B cell (primary cell): ENCODE results near the gene WFDC10B. TPM values are rescaled to one million over a fixed set of nuclear protein-coding genes. Genes with fewer than 3 reads are reported as not detected.
"Not testable (repeated sequence)": the region's sequence is repeated elsewhere in the genome, so short reads cannot be mapped to it uniquely, and the experiment has no call there.

Experiments used
- ATAC-seq: fragments of 200-7000 bp; cut with Tn5 transposase; one replicate; pipeline ENCODE4 v1.10.0; 2021; ENCODE audit warnings: low read depth, mild to moderate bottlenecking, moderate number of reproducible peaks, moderate library complexity
- CTCF ChIA-PET: fragments of 350-600 bp; sonication (Branson Sonifier 250); formaldehyde crosslinking; loops from one replicate; lab custom pipeline; 2021; ENCODE audit warnings: antibody characterized with exemption, inconsistent platforms; lab: Charles Lee
- POLR2A ChIA-PET: fragments of 350-600 bp; sonication (Branson Sonifier 250); formaldehyde crosslinking; loops from one replicate; lab custom pipeline; 2021; ENCODE audit warnings: antibody characterized with exemption; lab: Charles Lee
- DNase-seq: peaks from one replicate; pipeline ENCODE4 v3.0.0; 2013
- H2AFZ ChIP-seq: 2 replicates; pipeline ENCODE4 v1.6.1; 2012; ENCODE audit warnings: mild to moderate bottlenecking, low read depth, low read length; ENCODE audit not compliant: insufficient read depth, poor library complexity, severe bottlenecking
- H3K27ac ChIP-seq, 2 donors: 1 replicate in 1 of 2; 2 replicates in 1 of 2; pipeline ENCODE4 v1.5.1; 2012 to 2013; ENCODE audit warnings: low read length in 2 of 2, mild to moderate bottlenecking in 2 of 2, moderate library complexity in 1 of 2
- H3K27me3 ChIP-seq, 4 experiments: fragments of 200-600 bp in 1 of 4; sonication (generic) in 1 of 4; replicated peaks in 1 of 4; 1 replicate in 2 of 4; 2 replicates in 2 of 4; pipeline versions ENCODE4 v1.6.1 to v1.7.0; 2013 to 2016; ENCODE audit warnings: low read length in 3 of 4, mild to moderate bottlenecking in 2 of 4, mixed read lengths in 1 of 4, moderate library complexity in 1 of 4; ENCODE audit not compliant: insufficient read depth in 4 of 4, control insufficient read depth in 3 of 4; ENCODE audit errors: control extremely low read depth in 1 of 4
- H3K36me3 ChIP-seq, 2 experiments: replicated peaks in 1 of 2; 1 replicate in 1 of 2; 2 replicates in 1 of 2; pipeline versions ENCODE4 v1.6.1 to v1.7.1; 2013; ENCODE audit warnings: low read length in 1 of 2; ENCODE audit not compliant: insufficient read depth in 2 of 2, control insufficient read depth in 1 of 2; ENCODE audit errors: control extremely low read depth in 1 of 2, extremely low read depth in 1 of 2
- H3K4me1 ChIP-seq, 2 donors: fragments of 200-600 bp in 1 of 2; sonication (generic) in 1 of 2; 1 replicate in 1 of 2; 2 replicates in 1 of 2; pipeline versions ENCODE4 v1.5.1 to v1.6.1; 2013 to 2017; ENCODE audit warnings: low read length in 2 of 2; ENCODE audit not compliant: control insufficient read depth in 2 of 2, insufficient read depth in 2 of 2
- H3K4me2 ChIP-seq: replicated peaks from 2 replicates; pipeline ENCODE3; 2012; ENCODE audit warnings: mild to moderate bottlenecking, low read depth, low read length; ENCODE audit not compliant: poor library complexity, severe bottlenecking
- H3K4me3 ChIP-seq, 5 experiments: fragments of 200-600 bp in 1 of 5; sonication (generic) in 1 of 5; 1 replicate in 3 of 5; 2 replicates in 2 of 5; pipeline versions ENCODE4 v1.5.1 to v1.7.0; 2011 to 2016; ENCODE audit warnings: low read length in 4 of 5, mild to moderate bottlenecking in 4 of 5, low read depth in 2 of 5, control low read depth in 1 of 5, moderate library complexity in 1 of 5; ENCODE audit not compliant: insufficient read depth in 1 of 5; ENCODE audit errors: control extremely low read depth in 1 of 5, extremely low read depth in 1 of 5
- H3K79me2 ChIP-seq: fragments of 200-600 bp; sonication (generic); one replicate; pipeline ENCODE4 v1.6.0; 2016; ENCODE audit warnings: low read length; ENCODE audit not compliant: control insufficient read depth, insufficient read depth
- H3K9ac ChIP-seq: fragments of 200-600 bp; sonication (generic); 2 replicates; pipeline ENCODE4 v1.6.1; 2017; ENCODE audit warnings: mild to moderate bottlenecking, low read length, moderate library complexity
- H3K9me3 ChIP-seq, 3 donors: one replicate each; pipeline versions ENCODE4 v1.6.1 to v1.7.1; 2013; ENCODE audit warnings: low read length in 2 of 3; ENCODE audit not compliant: control insufficient read depth in 2 of 3, insufficient read depth in 1 of 3; ENCODE audit errors: control extremely low read depth in 1 of 3
- H4K20me1 ChIP-seq: 2 replicates; pipeline ENCODE4 v1.6.0; 2012; ENCODE audit warnings: mild to moderate bottlenecking, low read length; ENCODE audit not compliant: insufficient read depth, control insufficient read depth, poor library complexity, severe bottlenecking
- H3K27ac Mint-ChIP-seq: one replicate; pipeline ENCODE4 v1.8.0; 2021; ENCODE audit warnings: mixed read lengths
- H3K27me3 Mint-ChIP-seq: one replicate; pipeline ENCODE4 v1.8.0; 2021; ENCODE audit warnings: mixed read lengths
- H3K4me1 Mint-ChIP-seq: one replicate; pipeline ENCODE4 v1.8.0; 2021; ENCODE audit warnings: mixed read lengths
- H3K4me3 Mint-ChIP-seq: one replicate; pipeline ENCODE4 v1.8.0; 2021; ENCODE audit warnings: mixed read lengths
- H3K9me3 Mint-ChIP-seq: one replicate; pipeline ENCODE4 v1.8.0; 2022; ENCODE audit warnings: mixed read lengths; ENCODE audit not compliant: insufficient read depth
- EZH2 ChIP-seq: IDR thresholded peaks from 2 replicates; pipeline ENCODE4 v1.6.1; 2012; ENCODE audit warnings: borderline replicate concordance, low read depth, mild to moderate bottlenecking, moderate library complexity, low read length; ENCODE audit not compliant: insufficient read depth, poor library complexity, severe bottlenecking
- WGBS: methylation state at CpG from one replicate; pipeline ENCODE4 v1.1.5; 2013; ENCODE audit warnings: missing lambda C conversion rate; ENCODE audit not compliant: insufficient coverage; 5-methylcytosine and 5-hydroxymethylcytosine counted together
- intact Hi-C: fragments of 100-400 bp; cut with micrococcal nuclease; formaldehyde crosslinking; loops from one replicate; pipeline ENCODE4 v1.10.0; 2022
- polyA plus RNA-seq: library from polyadenylated mRNA; depleted of rRNA; stranded (reverse); fragments of >200 nt; gene quantifications from 2 replicates; pipeline ENCODE4 v1.2.3, GENCODE V29; 2012
- total RNA-seq, 2 donors: library from RNA; stranded (reverse); fragments of 120-200 nt in 1 of 2; gene quantifications; 1 replicate in 1 of 2; 2 replicates in 1 of 2; pipeline versions ENCODE4 v1.2.3 to v1.2.4, GENCODE V29; 2013 to 2022
- TF ChIP-seq, protein P1 (sequence below): fragments of 200-600 bp; IDR thresholded peaks from one replicate; pipeline ENCODE4 v1.8.0; 2022; ENCODE audit warnings: antibody characterized with exemption, mild to moderate bottlenecking

WFDC10B gene
- total and polyA plus RNA-seq, 2 donors (not counting 1 experiment from before 2014, with no cell fraction given), result not detected

DNA sequence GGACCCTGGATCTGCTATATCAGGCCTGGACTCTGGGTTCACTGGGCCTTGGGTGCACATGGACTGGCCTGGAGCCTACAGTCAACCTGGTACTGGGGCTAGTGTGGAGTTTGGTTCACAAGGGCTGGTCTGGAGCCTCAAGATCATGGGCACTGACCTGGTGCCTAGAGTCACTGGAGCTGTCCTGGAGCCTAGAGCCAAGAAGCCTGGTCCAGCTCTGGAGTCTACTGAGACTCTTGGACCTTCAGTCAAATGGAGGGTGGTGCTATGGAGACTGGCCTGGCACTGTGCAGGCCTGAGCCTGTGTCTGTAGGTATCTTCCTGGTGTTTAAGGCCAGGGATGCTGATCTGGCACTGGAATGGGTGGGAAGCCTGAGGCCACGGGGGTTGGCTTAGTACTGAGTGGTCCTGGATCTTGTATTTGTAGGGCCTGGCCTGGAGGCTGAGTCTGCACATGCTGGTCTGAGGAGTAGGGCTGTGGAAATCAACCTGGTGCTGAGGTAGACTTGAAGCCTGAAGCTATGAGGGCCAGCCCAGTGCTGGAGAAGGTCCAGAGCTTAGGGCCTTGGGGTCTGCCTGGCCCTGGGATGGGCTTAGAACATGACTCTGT, 57.3 kb downstream of the WFDC10B start:
- no peak overlapping the region for H2AFZ ChIP-seq
- ChIA-PET CTCF (no interaction called here), POLR2A (no interaction called here)
- DNase-seq, result no peak
- Mint-ChIP-seq H3K27me3 (peaks cover 15% of the 10 kb centered on the region), H3K4me3 (no peak overlapping the region), H3K27ac (no peak overlapping the region), H3K4me1 (no peaks in the 10 kb centered on the region), H3K9me3 (no peaks in the 10 kb centered on the region)
- no peaks in the 10 kb centered on the region for H3K4me1 ChIP-seq
- no peak overlapping the region for H3K4me2 ChIP-seq
- H3K27ac ChIP-seq, result no peak overlapping the region
- no peak overlapping the region for H3K9ac ChIP-seq
- TF ChIP-seq EZH2, result no peak
- TF ChIP-seq, protein P1, sequence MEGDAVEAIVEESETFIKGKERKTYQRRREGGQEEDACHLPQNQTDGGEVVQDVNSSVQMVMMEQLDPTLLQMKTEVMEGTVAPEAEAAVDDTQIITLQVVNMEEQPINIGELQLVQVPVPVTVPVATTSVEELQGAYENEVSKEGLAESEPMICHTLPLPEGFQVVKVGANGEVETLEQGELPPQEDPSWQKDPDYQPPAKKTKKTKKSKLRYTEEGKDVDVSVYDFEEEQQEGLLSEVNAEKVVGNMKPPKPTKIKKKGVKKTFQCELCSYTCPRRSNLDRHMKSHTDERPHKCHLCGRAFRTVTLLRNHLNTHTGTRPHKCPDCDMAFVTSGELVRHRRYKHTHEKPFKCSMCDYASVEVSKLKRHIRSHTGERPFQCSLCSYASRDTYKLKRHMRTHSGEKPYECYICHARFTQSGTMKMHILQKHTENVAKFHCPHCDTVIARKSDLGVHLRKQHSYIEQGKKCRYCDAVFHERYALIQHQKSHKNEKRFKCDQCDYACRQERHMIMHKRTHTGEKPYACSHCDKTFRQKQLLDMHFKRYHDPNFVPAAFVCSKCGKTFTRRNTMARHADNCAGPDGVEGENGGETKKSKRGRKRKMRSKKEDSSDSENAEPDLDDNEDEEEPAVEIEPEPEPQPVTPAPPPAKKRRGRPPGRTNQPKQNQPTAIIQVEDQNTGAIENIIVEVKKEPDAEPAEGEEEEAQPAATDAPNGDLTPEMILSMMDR, result no peak
- H3K36me3 ChIP-seq, result no peaks in the 10 kb centered on the region
- ATAC-seq, result no peak
- H3K27me3 ChIP-seq, result no peaks in the 10 kb centered on the region
- H3K9me3 ChIP-seq, result peaks cover 0 to 6% (median 0%) of the 10 kb centered on the region in 3 donors
- no peaks in the 10 kb centered on the region for H3K79me2 ChIP-seq
- intact Hi-C loops, result no loop called here
- H3K4me3 ChIP-seq, result no peak overlapping the region
- no peaks in the 10 kb centered on the region for H4K20me1 ChIP-seq
- 75% methylated on average over 1 of the region's 1 CpG for WGBS

DNA sequence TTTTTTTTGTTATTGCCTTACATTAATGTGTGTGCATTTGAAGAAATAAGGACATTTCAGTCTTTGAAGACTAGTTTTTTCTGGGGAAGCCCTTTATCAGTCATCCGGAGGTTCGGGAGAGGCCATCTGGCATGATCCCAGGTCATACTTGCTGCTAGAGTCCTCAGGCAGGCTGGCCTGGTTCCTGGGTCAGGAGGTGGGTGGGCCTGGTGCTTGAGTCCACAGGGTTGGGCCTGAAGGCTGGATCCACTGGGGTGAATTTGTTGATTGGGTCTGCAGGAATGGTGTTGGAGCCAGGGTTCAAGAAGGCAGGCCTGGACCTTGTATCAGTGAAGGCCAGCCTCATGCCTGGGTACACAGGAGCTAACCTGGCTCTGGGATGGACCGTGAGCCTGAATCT, 57.9 kb downstream of the WFDC10B start:
- Histone ChIP-seq H3K79me2 (no peaks in the 10 kb centered on the region), H3K4me2 (no peak overlapping the region), H2AFZ (no peak overlapping the region), H3K4me1 (no peaks in the 10 kb centered on the region), H3K4me3 (no peak overlapping the region), H3K27ac (no peak overlapping the region), H4K20me1 (no peaks in the 10 kb centered on the region), H3K36me3 (no peaks in the 10 kb centered on the region), H3K27me3 (no peaks in the 10 kb centered on the region), H3K9me3 (peaks cover 0 to 6% (median 0%) of the 10 kb centered on the region in 3 donors), H3K9ac (no peak overlapping the region)
- Mint-ChIP-seq H3K9me3 (no peaks in the 10 kb centered on the region), H3K4me1 (no peaks in the 10 kb centered on the region), H3K4me3 (no peak overlapping the region), H3K27ac (no peak overlapping the region), H3K27me3 (peaks cover 16% of the 10 kb centered on the region)
- no peak for DNase-seq
- 90% methylated on average over 3 of the region's 3 CpGs for WGBS
- intact Hi-C loops, result no loop called here
- no peak for ATAC-seq
- no peak for TF ChIP-seq EZH2
- TF ChIP-seq, protein P1, result no peak
- CTCF ChIA-PET, result no interaction called here
- POLR2A ChIA-PET, result no interaction called here

- H3K4me1 ChIP-seq, H3K27ac Mint-ChIP-seq, H3K36me3 ChIP-seq, H3K27me3 Mint-ChIP-seq, H3K79me2 ChIP-seq, H2AFZ ChIP-seq, H3K4me1 Mint-ChIP-seq, H3K27me3 ChIP-seq, H3K27ac ChIP-seq, DNase-seq, CTCF ChIA-PET, intact Hi-C loops, H3K4me3 Mint-ChIP-seq, H3K4me3 ChIP-seq, H3K9ac ChIP-seq, H3K4me2 ChIP-seq, POLR2A ChIA-PET, ATAC-seq, H3K9me3 Mint-ChIP-seq, H4K20me1 ChIP-seq, H3K9me3 ChIP-seq: not testable (repeated sequence)
- 91% methylated on average over 12 of the region's 28 CpGs for WGBS
Observed at GRCh38 chr20:45645869-45646268, 59.0 kb downstream of the WFDC10B start.
